Measurements from ENCODE around the gene RNF115.
"Not testable (repeated sequence)": the region's sequence is repeated elsewhere in the genome, so short reads cannot be mapped to it uniquely, and the experiment has no call there.

RNF115 gene

GRCh38 chr1:145777357-145778145, 46.3 kb downstream of the RNF115 start:
- DNase-seq (ENCODE audit: low read depth) = no peak

GRCh38 chr1:145773423-145773822, 50.5 kb downstream of the RNF115 start:
- no peak for DNase-seq (ENCODE audit: low read depth)

- no peak for DNase-seq (ENCODE audit: low read depth)
Observed at GRCh38 chr1:145771056-145771455, 52.8 kb downstream of the RNF115 start.

DNA sequence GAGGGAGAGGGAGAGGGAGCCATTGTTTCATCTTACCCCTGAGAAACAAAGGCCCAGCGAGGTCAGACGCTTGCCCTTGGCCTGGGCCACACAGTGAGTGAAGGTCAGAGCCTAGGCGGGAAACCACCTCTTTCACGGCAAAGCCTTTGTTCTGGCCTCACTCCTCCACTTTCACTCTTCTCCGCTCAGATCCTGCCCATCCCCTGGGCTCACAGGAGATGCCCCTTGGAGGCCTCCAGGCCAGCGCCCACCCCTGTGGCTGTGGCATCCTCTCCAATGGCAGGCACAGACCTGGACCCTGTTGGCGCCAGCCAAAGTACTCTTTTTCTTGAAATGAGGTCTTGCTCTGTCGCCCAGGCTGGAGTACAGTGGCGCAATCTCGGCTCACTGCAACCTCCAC, 55.9 kb downstream of the RNF115 start:
- DNase-seq (ENCODE audit: low read depth) = not testable (repeated sequence)

- DNase-seq (ENCODE audit: low read depth) = not testable (repeated sequence)
Observed at GRCh38 chr1:145766926-145767325, 57.0 kb downstream of the RNF115 start.

GRCh38 chr1:145765585-145766360, 58.1 kb downstream of the RNF115 start:
- not testable (repeated sequence) for DNase-seq (ENCODE audit: low read depth)

GRCh38 chr1:145765127-145765526, 58.8 kb downstream of the RNF115 start:
- not testable (repeated sequence) for DNase-seq (ENCODE audit: low read depth)

- not testable (repeated sequence) for DNase-seq (ENCODE audit: low read depth)
Observed at GRCh38 chr1:145764231-145764940, 59.5 kb downstream of the RNF115 start.

- DNase-seq (ENCODE audit: low read depth) = not testable (repeated sequence)
Observed at GRCh38 chr1:145762001-145762400, 61.9 kb downstream of the RNF115 start.

GRCh38 chr1:145761498-145761897, 62.4 kb downstream of the RNF115 start:
- DNase-seq (ENCODE audit: low read depth) = not testable (repeated sequence)

DNA sequence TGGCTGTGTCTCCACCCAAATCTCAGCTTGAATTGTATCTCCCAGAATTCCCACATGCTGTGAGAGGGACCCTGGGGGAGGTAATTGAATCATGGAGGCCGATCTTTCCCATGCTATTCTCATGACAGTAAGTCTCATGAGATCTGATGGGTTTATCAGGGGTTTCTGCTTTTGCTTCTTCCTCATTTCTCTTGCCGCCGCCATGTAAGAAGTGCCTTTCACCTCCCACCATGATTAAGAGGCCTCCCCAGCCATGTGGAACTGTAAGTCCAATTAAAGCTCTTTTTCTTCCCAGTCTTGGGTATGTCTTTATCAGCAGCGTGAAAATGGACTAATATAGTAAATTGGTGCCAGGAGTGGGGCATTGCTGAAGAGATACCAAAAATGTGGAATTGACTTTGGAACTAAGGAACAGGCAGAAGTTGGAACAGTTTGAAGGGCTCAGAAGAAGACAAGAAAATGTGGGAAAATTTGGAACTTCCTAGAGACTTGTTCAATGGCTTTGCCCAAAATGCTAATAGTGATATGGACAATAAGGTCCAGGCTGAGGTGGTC, 63.4 kb downstream of the RNF115 start:
- DNase-seq (ENCODE audit: low read depth) = not testable (repeated sequence)

DNA sequence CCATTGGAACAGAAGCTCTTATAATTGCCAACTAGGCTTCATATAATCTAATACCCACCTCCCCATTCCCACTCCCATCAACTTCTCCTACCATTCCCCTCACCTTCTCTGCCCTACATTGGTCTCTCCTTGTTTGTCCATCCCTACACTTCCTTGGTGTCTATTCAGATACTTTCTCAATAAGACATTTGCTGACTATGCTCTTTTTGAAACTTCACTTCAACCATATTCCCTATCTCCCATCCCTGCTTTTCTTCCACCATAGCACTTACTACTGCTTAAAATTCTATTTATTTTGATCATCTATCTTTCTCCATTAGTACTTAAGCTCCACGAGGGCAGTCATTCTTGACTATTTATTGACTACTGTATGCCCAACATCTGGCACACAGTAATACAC, 64.2 kb downstream of the RNF115 start:
- no peak for DNase-seq (ENCODE audit: low read depth)

DNA sequence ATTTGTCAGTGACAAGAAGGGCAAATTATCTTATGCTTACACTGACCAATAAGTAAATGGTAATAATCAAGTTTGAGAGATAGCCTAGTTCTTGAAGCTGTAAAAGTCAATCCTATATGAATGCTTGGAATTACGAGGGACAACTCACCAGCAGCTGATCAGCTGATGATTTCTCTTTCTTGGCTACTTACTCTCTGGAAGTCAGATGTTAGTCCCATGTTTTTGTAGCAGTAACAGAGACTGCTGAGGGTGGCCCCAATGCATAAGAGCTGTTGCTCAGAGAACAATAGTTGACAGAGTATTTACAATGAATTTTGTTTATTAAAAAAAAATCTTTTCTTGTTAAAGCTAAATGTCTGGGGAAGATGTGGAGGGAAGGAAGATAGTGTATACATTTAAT, 65.3 kb downstream of the RNF115 start:
- DNase-seq (ENCODE audit: low read depth) = no peak

- DNase-seq (ENCODE audit: low read depth) = no peak
Observed at GRCh38 chr1:145758116-145758515, 65.8 kb downstream of the RNF115 start.

- DNase-seq (ENCODE audit: low read depth) = no peak
Observed at GRCh38 chr1:145757420-145757819, 66.5 kb downstream of the RNF115 start.

DNA sequence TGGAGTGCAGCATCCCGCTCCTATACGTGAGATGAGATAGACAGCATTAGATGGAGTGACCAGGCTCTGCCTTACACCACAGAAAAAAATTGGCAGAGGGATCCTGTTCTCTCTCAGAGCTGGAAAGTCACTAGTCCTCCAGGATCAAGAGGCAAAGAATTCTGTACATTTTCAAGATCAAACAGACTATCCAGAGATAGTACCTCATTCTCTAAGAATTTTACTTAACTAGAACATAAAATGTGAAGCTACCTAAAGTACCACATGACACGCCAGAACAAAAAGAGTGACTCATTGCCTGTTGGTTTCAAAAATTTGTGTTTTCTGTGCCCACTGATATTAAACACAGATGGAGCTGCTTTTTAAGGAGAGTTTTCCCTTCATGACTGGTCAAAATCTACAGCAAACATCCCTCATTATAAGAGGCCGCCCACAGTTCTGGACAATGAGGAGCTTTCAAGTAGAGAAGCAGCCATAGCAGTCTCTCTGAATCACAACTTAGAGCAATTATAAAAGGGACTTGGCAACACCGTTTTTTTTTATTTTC, 72.3 kb downstream of the RNF115 start:
- DNase-seq (ENCODE audit: low read depth) = no peak

DNA sequence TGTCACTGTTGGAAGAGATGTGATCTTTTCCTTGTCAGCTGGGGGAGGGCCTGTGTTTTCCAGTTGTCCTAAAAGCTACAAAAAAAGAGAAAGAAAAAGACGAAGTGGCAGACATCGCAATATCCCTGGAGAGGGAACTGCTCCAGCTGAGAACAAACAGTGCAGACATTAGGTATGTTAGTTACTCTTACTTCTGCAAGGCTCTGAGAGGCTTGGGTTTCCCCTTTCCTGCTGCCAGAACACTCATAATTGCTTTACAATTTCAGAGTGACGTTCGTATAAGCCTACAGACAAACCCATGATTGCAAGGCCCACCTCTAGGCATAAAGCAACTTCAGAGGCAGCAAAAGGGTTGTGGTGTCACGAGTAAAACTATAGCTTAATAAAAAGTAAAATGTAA, 73.5 kb downstream of the RNF115 start:
- no peak for DNase-seq (ENCODE audit: low read depth)

DNA sequence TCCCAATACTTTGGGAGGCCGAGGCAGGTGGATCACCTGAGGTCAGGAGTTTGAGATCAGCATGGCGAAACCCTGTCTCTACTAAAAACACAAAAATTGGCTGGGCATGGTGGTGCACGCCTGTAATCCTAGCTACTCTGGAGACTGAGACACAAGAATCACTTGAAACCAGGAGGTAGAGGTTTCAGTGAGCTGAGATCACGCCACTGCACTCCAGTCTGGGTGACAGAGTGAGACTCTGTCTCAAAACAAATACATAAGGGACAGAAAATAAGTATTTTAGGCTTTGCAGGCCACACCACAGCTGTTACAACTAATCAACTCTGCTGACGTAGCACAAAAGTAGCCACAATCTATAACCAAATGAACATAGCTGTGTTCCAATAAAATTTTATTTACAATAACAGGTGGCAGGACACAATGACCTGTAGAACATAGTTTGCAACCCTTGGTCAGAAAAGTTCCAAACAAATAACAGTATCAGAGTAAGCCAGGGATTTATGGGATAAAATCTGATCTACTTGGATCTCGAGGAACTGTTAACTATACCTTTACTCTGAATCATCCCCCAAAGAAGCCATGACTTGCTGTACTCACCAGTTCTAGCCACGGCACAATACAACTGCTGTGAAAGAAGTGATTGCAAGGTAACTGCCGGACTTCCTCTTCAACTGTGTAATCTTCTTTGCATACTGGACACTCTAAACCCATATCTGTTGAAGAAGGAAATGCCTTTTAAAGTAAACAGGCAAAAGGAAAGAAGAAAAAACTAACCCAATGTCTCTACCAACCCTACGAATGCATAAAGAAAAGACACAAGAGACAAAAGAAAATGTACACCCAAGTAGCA, 76.3 kb downstream of the RNF115 start:
- DNase-seq (ENCODE audit: low read depth) = no peak

GRCh38 chr1:145740269-145740668, 83.6 kb downstream of the RNF115 start:
- DNase-seq (ENCODE audit: low read depth) = no peak

GRCh38 chr1:145736191-145736590, 87.7 kb downstream of the RNF115 start:
- DNase-seq (ENCODE audit: low read depth) = no peak

- DNase-seq (ENCODE audit: low read depth) = no peak
Observed at GRCh38 chr1:145730900-145731299, 93.0 kb downstream of the RNF115 start.
